GM23338 (cell line): ENCODE results near the gene RPS4Y1. TPM values are rescaled to one million over a fixed set of nuclear protein-coding genes. Genes with fewer than 3 reads are reported as not detected.

ENCODE experiments used
- ATAC-seq: fragments of 200-7000 bp; cut with Tn5 transposase; 3 replicates; pipeline ENCODE4 v1.9.1; 2020
- DNase-seq: peaks from one replicate; pipeline ENCODE4 v3.0.0-alpha.2; 2015; ENCODE audit warnings: low spot score
- H2AFZ ChIP-seq: fragments of 200-600 bp; sonication (generic); 2 replicates; pipeline ENCODE4 v1.8.0; 2016; ENCODE audit warnings: antibody characterized with exemption, mild to moderate bottlenecking, moderate library complexity
- H3F3A ChIP-seq: fragments of 200-600 bp; sonication (generic); replicated peaks from 2 replicates; pipeline ENCODE4 v1.8.0; 2017; ENCODE audit warnings: antibody characterized with exemption, mixed run types, low read depth
- H3K27ac ChIP-seq: fragments of 200-600 bp; sonication (generic); 2 replicates; pipeline ENCODE4 v1.6.1; 2016; ENCODE audit warnings: low read depth
- H3K27me3 ChIP-seq: fragments of 200-600 bp; sonication (generic); 2 replicates; pipeline ENCODE4 v1.8.0; 2016; ENCODE audit warnings: mild to moderate bottlenecking, mixed run types, moderate library complexity; ENCODE audit not compliant: insufficient read depth
- H3K36me3 ChIP-seq: fragments of 200-600 bp; sonication (generic); 2 replicates; pipeline ENCODE4 v1.8.0; 2016; ENCODE audit warnings: mild to moderate bottlenecking; ENCODE audit not compliant: insufficient read depth
- H3K4me1 ChIP-seq: fragments of 200-600 bp; sonication (generic); 2 replicates; pipeline ENCODE4 v1.8.0; 2016; ENCODE audit warnings: mild to moderate bottlenecking, moderate library complexity; ENCODE audit not compliant: insufficient read depth
- H3K4me2 ChIP-seq: fragments of 200-600 bp; sonication (generic); 2 replicates; pipeline ENCODE4 v1.7.1; 2017; ENCODE audit warnings: mixed run types
- H3K4me3 ChIP-seq: fragments of 200-600 bp; sonication (generic); 2 replicates; pipeline ENCODE4 v1.6.1; 2016; ENCODE audit warnings: mixed run types
- H3K79me2 ChIP-seq: fragments of 200-600 bp; sonication (generic); replicated peaks from 2 replicates; pipeline ENCODE4 v1.8.0; 2017; ENCODE audit warnings: mild to moderate bottlenecking; ENCODE audit not compliant: insufficient read depth
- H3K9me2 ChIP-seq: fragments of 200-600 bp; sonication (generic); 2 replicates; pipeline ENCODE4 v1.8.0; 2017; ENCODE audit not compliant: insufficient read depth
- H4K20me1 ChIP-seq: fragments of 200-600 bp; sonication (generic); replicated peaks from 2 replicates; pipeline ENCODE4 v1.8.0; 2017; ENCODE audit warnings: mild to moderate bottlenecking; ENCODE audit not compliant: insufficient read depth
- H3K27ac Mint-ChIP-seq: 2 replicates; pipeline ENCODE4 v1.8.0; 2020; ENCODE audit warnings: inconsistent platforms, mild to moderate bottlenecking, moderate library complexity, mixed read lengths
- H3K27me3 Mint-ChIP-seq: 3 replicates; pipeline ENCODE4 v1.8.0; 2022; ENCODE audit warnings: low read depth, mild to moderate bottlenecking, moderate library complexity, mixed read lengths, inconsistent platforms; ENCODE audit not compliant: insufficient read depth, poor library complexity
- H3K36me3 Mint-ChIP-seq: 3 replicates; pipeline ENCODE4 v1.8.0; 2021; ENCODE audit warnings: low read depth, mild to moderate bottlenecking, inconsistent platforms, moderate library complexity, mixed read lengths
- H3K4me1 Mint-ChIP-seq: 3 replicates; pipeline ENCODE4 v1.8.0; 2020; ENCODE audit warnings: mild to moderate bottlenecking, inconsistent platforms, mixed read lengths
- H3K4me3 Mint-ChIP-seq: 3 replicates; pipeline ENCODE4 v1.8.0; 2021; ENCODE audit warnings: moderate library complexity, mild to moderate bottlenecking, inconsistent platforms, mixed read lengths
- H3K9me3 Mint-ChIP-seq: 3 replicates; pipeline ENCODE4 v1.8.0; 2020; ENCODE audit warnings: moderate library complexity, mild to moderate bottlenecking, inconsistent platforms, mixed read lengths
- CREB1 ChIP-seq: fragments of 250-450 bp; sonication (Bioruptor Pico); IDR thresholded peaks from 2 replicates; pipeline ENCODE4 v1.5.0; 2020; ENCODE audit warnings: low read depth, mild to moderate bottlenecking, moderate library complexity
- CTCF ChIP-seq, 2 experiments: fragments of 200-600 bp in 1 of 2; sonication (generic) in 1 of 2; conservative IDR thresholded peaks; 2 replicates each; pipeline versions ENCODE4 v1.5.1 to v1.6.1; 2016 to 2017; ENCODE audit warnings: antibody characterized with exemption in 2 of 2, low read depth in 2 of 2, mild to moderate bottlenecking in 2 of 2, moderate library complexity in 1 of 2
- ETS1 ChIP-seq: IDR thresholded peaks from 2 replicates; pipeline ENCODE4 v1.6.1; 2016; ENCODE audit warnings: antibody characterized with exemption
- EZH2phosphoT487 ChIP-seq: fragments of 200-600 bp; sonication (generic); IDR thresholded peaks from one replicate; pipeline ENCODE4 v1.8.1; 2018; ENCODE audit warnings: antibody characterized with exemption; ENCODE audit not compliant: unreplicated experiment
- NANOG ChIP-seq: IDR thresholded peaks from 2 replicates; pipeline ENCODE4 v1.6.1; 2016; ENCODE audit warnings: antibody characterized with exemption, borderline replicate concordance
- POLR2AphosphoS5 ChIP-seq: IDR thresholded peaks from 2 replicates; pipeline ENCODE4 v1.6.1; 2016; ENCODE audit warnings: antibody characterized with exemption, low read depth
- STAT1 ChIP-seq: IDR thresholded peaks from one replicate; pipeline ENCODE4 v1.6.1; 2016; ENCODE audit warnings: antibody characterized with exemption; ENCODE audit not compliant: unreplicated experiment
- ZNF331 ChIP-seq: fragments of 250-450 bp; sonication (Bioruptor Pico); IDR thresholded peaks from 2 replicates; pipeline ENCODE4 v1.5.0; 2020; ENCODE audit warnings: low read depth, mild to moderate bottlenecking, moderate library complexity
- ZNF462 ChIP-seq: fragments of 250-450 bp; sonication (Bioruptor Pico); IDR thresholded peaks from 2 replicates; pipeline ENCODE4 v1.5.0; 2020; ENCODE audit warnings: mild to moderate bottlenecking, moderate library complexity
- polyA plus RNA-seq: library from polyadenylated mRNA; unstranded; fragments of >200 nt; fragmentation: Nextera tagmentation; extraction: Ambion mirVana; gene quantifications from 2 replicates; pipeline ENCODE4 v1.2.1, GENCODE V29; 2016
- total RNA-seq: library from RNA; depleted of rRNA; stranded (reverse); fragments of >200 nt; shearing (Covaris generic); gene quantifications from 2 replicates; pipeline ENCODE4 v1.2.3, GENCODE V29; 2014

RPS4Y1 gene
- total and polyA plus RNA-seq, 2 experiments from 2014 or later: 216 to 294 TPM

- DNase-seq (no peak), ATAC-seq (no peak)
- peaks cover 1% of the 10 kb centered on the region for H3K27me3 Mint-ChIP-seq
- no peak overlapping the region for H3K4me3 Mint-ChIP-seq
- no peaks in the 10 kb centered on the region for H3K27me3 ChIP-seq
- peaks cover 5% of the 10 kb centered on the region; the same call in 1 of the 2 replicates for H3K4me1 ChIP-seq
- H3F3A ChIP-seq: no peaks in the 10 kb centered on the region
- H3K27ac ChIP-seq: no peak overlapping the region
- H3K36me3 Mint-ChIP-seq: 0 out of 3 replicates have a peak, but pooled peaks cover 3% of the 10 kb centered on the region
- H3K79me2 ChIP-seq: no peaks in the 10 kb centered on the region
- H3K36me3 ChIP-seq: no peaks in the 10 kb centered on the region
- peak overlapping the region; percentile 72; the same call in 1 of the 2 replicates for H2AFZ ChIP-seq
- no peaks in the 10 kb centered on the region for H3K9me3 Mint-ChIP-seq
- no peaks in the 10 kb centered on the region for H3K9me2 ChIP-seq
- TF ChIP-seq CTCF (conservative IDR thresholded peaks at IDR 0.05; ENCODE audit: low read depth in 2 of 2) (no peak), ZNF331 (CRISPR knock-in tag) (no peak)
- H4K20me1 ChIP-seq: no peaks in the 10 kb centered on the region
- H3K4me3 ChIP-seq: no peak overlapping the region
- no peak overlapping the region for H3K27ac Mint-ChIP-seq
- no peak overlapping the region for H3K4me2 ChIP-seq
- peaks cover 5% of the 10 kb centered on the region; the same call in 2 of the 3 replicates for H3K4me1 Mint-ChIP-seq
These were observed 54.6 kb downstream of the RPS4Y1 start for GRCh38 chrY:2896050-2896449.

- Histone ChIP-seq H3K4me2 (no peak overlapping the region), H3K4me1 (no peaks in the 10 kb centered on the region), H3K27me3 (no peaks in the 10 kb centered on the region), H2AFZ (no peak overlapping the region), H3K9me2 (no peaks in the 10 kb centered on the region), H3F3A (no peaks in the 10 kb centered on the region), H3K4me3 (no peak overlapping the region), H3K27ac (no peak overlapping the region), H3K36me3 (no peaks in the 10 kb centered on the region), H4K20me1 (no peaks in the 10 kb centered on the region), H3K79me2 (no peaks in the 10 kb centered on the region)
- no peak overlapping the region for H3K27ac Mint-ChIP-seq
- H3K4me1 Mint-ChIP-seq: peaks cover 2% of the 10 kb centered on the region; the same call in 2 of the 3 replicates
- H3K9me3 Mint-ChIP-seq: peaks cover 10% of the 10 kb centered on the region; the same call in 2 of the 3 replicates
- H3K27me3 Mint-ChIP-seq: no peaks in the 10 kb centered on the region
- ATAC-seq (no peak), DNase-seq (no peak)
- H3K4me3 Mint-ChIP-seq: no peak overlapping the region
- H3K36me3 Mint-ChIP-seq: peaks cover 6% of the 10 kb centered on the region; the same call in 1 of the 3 replicates
- no peak for TF ChIP-seq ZNF462 (CRISPR knock-in tag)
- TF ChIP-seq EZH2phosphoT487: no peak
- no peak for TF ChIP-seq CREB1 (CRISPR knock-in tag)
- TF ChIP-seq ETS1: no peak
- no peak for TF ChIP-seq ZNF331 (CRISPR knock-in tag)
- TF ChIP-seq NANOG: no peak
- TF ChIP-seq POLR2AphosphoS5: no peak
- no peak for TF ChIP-seq STAT1
These were observed 66.0 kb downstream of the RPS4Y1 start for GRCh38 chrY:2907356-2907755.
